CD4-positive, alpha-beta T cell (primary cell): Measurements from ENCODE around the gene IFNAR1. TPM values are rescaled to one million over a fixed set of nuclear protein-coding genes. Genes with fewer than 3 reads are reported as not detected.

ENCODE experiments used
- ATAC-seq: fragments of 200-7000 bp; cut with Tn5 transposase; one replicate; pipeline ENCODE4 v1.10.0; 2022; ENCODE audit warnings: mild to moderate bottlenecking; ENCODE audit not compliant: poor library complexity
- CTCF ChIA-PET: fragments of 350-600 bp; sonication (Branson Sonifier 250); formaldehyde crosslinking; loops from one replicate; lab custom pipeline; 2021; ENCODE audit warnings: antibody characterized with exemption, inconsistent platforms; lab: Charles Lee
- POLR2A ChIA-PET: fragments of 350-600 bp; sonication (Branson Sonifier 250); formaldehyde crosslinking; loops from one replicate; lab custom pipeline; 2021; ENCODE audit warnings: antibody characterized with exemption, inconsistent platforms; lab: Charles Lee
- DNase-seq, 14 experiments: peaks; one replicate each; pipeline ENCODE4 v3.0.0-alpha.2; 2013 to 2020; ENCODE audit warnings: mixed read lengths in 2 of 14
- H3K27ac ChIP-seq, 2 donors: one replicate each; pipeline versions ENCODE4 v1.5.1 to v1.7.0; 2013; ENCODE audit warnings: low read length in 2 of 2, low read depth in 1 of 2, mild to moderate bottlenecking in 1 of 2
- H3K27me3 ChIP-seq, 2 experiments: 1 replicate in 1 of 2; 2 replicates in 1 of 2; pipeline versions ENCODE4 v1.6.1 to v1.7.0; 2013; ENCODE audit warnings: low read length in 2 of 2, control low read depth in 1 of 2, mild to moderate bottlenecking in 1 of 2, moderate library complexity in 1 of 2; ENCODE audit not compliant: insufficient read depth in 2 of 2, control insufficient read depth in 1 of 2
- H3K36me3 ChIP-seq: one replicate; pipeline ENCODE4 v1.6.1; 2013; ENCODE audit warnings: low read length, control low read depth; ENCODE audit not compliant: insufficient read depth
- H3K4me1 ChIP-seq: one replicate; pipeline ENCODE4 v1.6.1; 2013; ENCODE audit warnings: low read length, control low read depth; ENCODE audit not compliant: insufficient read depth
- H3K4me3 ChIP-seq: one replicate; pipeline ENCODE4 v1.5.1; 2013; ENCODE audit warnings: mild to moderate bottlenecking, low read length, moderate library complexity
- H3K9me3 ChIP-seq, 2 experiments: 1 replicate in 1 of 2; 2 replicates in 1 of 2; pipeline versions ENCODE4 v1.6.1 to v1.7.0; 2013; ENCODE audit warnings: low read length in 2 of 2, mild to moderate bottlenecking in 2 of 2, control low read depth in 1 of 2, moderate library complexity in 1 of 2; ENCODE audit not compliant: control insufficient read depth in 1 of 2, insufficient read depth in 1 of 2
- H3K27ac Mint-ChIP-seq: one replicate; pipeline ENCODE4 v1.8.0; 2020; ENCODE audit warnings: mixed read lengths
- H3K27me3 Mint-ChIP-seq: one replicate; pipeline ENCODE4 v1.8.0; 2021; ENCODE audit warnings: mixed read lengths
- H3K36me3 Mint-ChIP-seq: one replicate; pipeline ENCODE4 v1.8.0; 2021; ENCODE audit warnings: low read depth, mixed read lengths
- H3K4me1 Mint-ChIP-seq: one replicate; pipeline ENCODE4 v1.8.0; 2021; ENCODE audit warnings: low read depth, mixed read lengths
- H3K4me3 Mint-ChIP-seq: one replicate; pipeline ENCODE4 v1.8.0; 2020; ENCODE audit warnings: mild to moderate bottlenecking, mixed read lengths
- H3K9me3 Mint-ChIP-seq: one replicate; pipeline ENCODE4 v1.8.0; 2020; ENCODE audit warnings: mixed read lengths
- CTCF ChIP-seq: fragments of 200-600 bp; IDR thresholded peaks from one replicate; pipeline ENCODE4 v1.8.0; 2022; ENCODE audit warnings: antibody characterized with exemption, mild to moderate bottlenecking
- intact Hi-C, 2 experiments: fragments of 100-400 bp; cut with DNase I in 1 of 2; cut with micrococcal nuclease in 1 of 2; formaldehyde crosslinking; loops; one replicate each; pipeline versions ENCODE4 v1.15.1 to v1.9.0; 2023 to 2025; cut with DNase I, micrococcal nuclease
- total RNA-seq, 174 experiments: library from RNA in 2 of 174; stranded (reverse) in 2 of 174; gene quantifications; one replicate each; pipeline ENCODE4 v1.2.3 and lab custom pipeline; 2021 to 2026

Gene IFNAR1
- total RNA-seq, 2 experiments from 2014 or later: 20.4 to 26.8 TPM

- no peak for TF ChIP-seq CTCF
- Mint-ChIP-seq H3K4me1 (peaks cover 44% of the 10 kb centered on the region), H3K36me3 (no peaks in the 10 kb centered on the region), H3K9me3 (no peaks in the 10 kb centered on the region), H3K27ac (no peak overlapping the region), H3K4me3 (no peak overlapping the region), H3K27me3 (no peaks in the 10 kb centered on the region)
- POLR2A ChIA-PET: interaction anchor here (2.9 kb wide), 1 partner anchor 24 kb away, joined by 51 read pairs; no protein-coding TSS in a partner anchor
- no peak for DNase-seq
- CTCF ChIA-PET: interaction anchor here (5.3 kb wide), 1 partner anchor 25 kb away, joined by 34 read pairs; no protein-coding TSS in a partner anchor
- no peaks in the 10 kb centered on the region for H3K36me3 ChIP-seq
- no peaks in the 10 kb centered on the region for H3K27me3 ChIP-seq
- H3K9me3 ChIP-seq: no peaks in the 10 kb centered on the region
- H3K27ac ChIP-seq: no peak overlapping the region
- no peak overlapping the region for H3K4me3 ChIP-seq
- ATAC-seq: no peak
- intact Hi-C loops: no loop called here
- H3K4me1 ChIP-seq: peaks cover 45% of the 10 kb centered on the region
Measured at GRCh38 chr21:33386222-33386784, 61.5 kb downstream of the IFNAR1 start.

- Histone ChIP-seq H3K27ac (no peak overlapping the region), H3K9me3 (no peaks in the 10 kb centered on the region), H3K36me3 (no peaks in the 10 kb centered on the region), H3K4me3 (no peak overlapping the region), H3K27me3 (no peaks in the 10 kb centered on the region), H3K4me1 (peaks cover 35% of the 10 kb centered on the region)
- DNase-seq (no peak), ATAC-seq (no peak)
- Mint-ChIP-seq H3K36me3 (no peaks in the 10 kb centered on the region), H3K27ac (no peak overlapping the region), H3K9me3 (no peaks in the 10 kb centered on the region), H3K4me3 (no peak overlapping the region), H3K4me1 (peaks cover 35% of the 10 kb centered on the region), H3K27me3 (no peaks in the 10 kb centered on the region)
- ChIA-PET POLR2A (interaction anchor here (0.6 kb wide), 1 partner anchor 540 kb away, joined by 3 read pairs; no protein-coding TSS in a partner anchor), CTCF (interaction anchor here (5.3 kb wide), 1 partner anchor 26 kb away, joined by 34 read pairs; no protein-coding TSS in a partner anchor)
- TF ChIP-seq CTCF: no peak
- intact Hi-C loops: no loop called here
Measured at GRCh38 chr21:33387294-33387693, 62.5 kb downstream of the IFNAR1 start.

GRCh38 chr21:33388188-33388587 is 63.4 kb downstream of the IFNAR1 start:
- no peak overlapping the region for H3K4me3 ChIP-seq
- intact Hi-C loops: no loop called here
- Mint-ChIP-seq H3K36me3 (no peaks in the 10 kb centered on the region), H3K4me1 (peaks cover 26% of the 10 kb centered on the region), H3K27ac (no peak overlapping the region), H3K4me3 (no peak overlapping the region), H3K9me3 (no peaks in the 10 kb centered on the region), H3K27me3 (no peaks in the 10 kb centered on the region)
- no peak for ATAC-seq
- ChIA-PET CTCF (interaction anchor here (0.6 to 5.3 kb wide), 2 partner anchors 9 to 27 kb away, joined by 3 to 34 read pairs; no protein-coding TSS in a partner anchor), POLR2A (interaction anchor here (0.9 kb wide), 1 partner anchor 26 kb away, joined by 5 read pairs; no protein-coding TSS in a partner anchor)
- no peak overlapping the region for H3K27ac ChIP-seq
- TF ChIP-seq CTCF: no peak
- H3K4me1 ChIP-seq: peaks cover 26% of the 10 kb centered on the region
- H3K36me3 ChIP-seq: no peaks in the 10 kb centered on the region
- H3K9me3 ChIP-seq: no peaks in the 10 kb centered on the region
- peak in 1 of 14 experiments; percentile 41 for DNase-seq
- H3K27me3 ChIP-seq: no peaks in the 10 kb centered on the region
